Gastrocnemius medialis (tissue), 4 donors: ENCODE data around the gene AHI1. TPM values are rescaled to one million over a fixed set of nuclear protein-coding genes. Genes with fewer than 3 reads are reported as not detected.

Experiments
- ATAC-seq, 2 donors: fragments of 150-250 bp; one replicate each; pipeline ENCODE4 v1.9.1; 2016
- DNase-seq, 2 donors: peaks; one replicate each; pipeline ENCODE4 v3.0.0-alpha.2; 2019
- H3K27ac ChIP-seq, 4 donors: fragments of 200-600 bp; sonication (generic); 1 replicate in 1 of 4; 2 replicates in 3 of 4; pipeline ENCODE4 v1.5.1; 2016 to 2018; ENCODE audit warnings: mild to moderate bottlenecking in 2 of 4, moderate library complexity in 1 of 4
- H3K27me3 ChIP-seq, 3 donors: fragments of 200-600 bp; sonication (generic) in 2 of 3; 1 replicate in 1 of 3; 2 replicates in 2 of 3; pipeline versions ENCODE4 v1.5.1 to v1.6.0; 2016 to 2019; ENCODE audit warnings: mild to moderate bottlenecking in 1 of 3, moderate library complexity in 1 of 3
- H3K36me3 ChIP-seq, 2 donors: fragments of 200-600 bp; sonication (generic) in 1 of 2; one replicate each; pipeline ENCODE4 v1.5.1; 2017 to 2018
- H3K4me1 ChIP-seq, 2 donors: fragments of 200-600 bp; sonication (generic) in 1 of 2; one replicate each; pipeline ENCODE4 v1.5.1; 2016 to 2017; ENCODE audit warnings: mild to moderate bottlenecking in 2 of 2
- H3K4me3 ChIP-seq, 4 donors: fragments of 200-600 bp; sonication (generic) in 3 of 4; 1 replicate in 1 of 4; 2 replicates in 3 of 4; pipeline ENCODE4 v1.5.1; 2016 to 2019; ENCODE audit warnings: mild to moderate bottlenecking in 2 of 4
- H3K9me3 ChIP-seq, 3 donors: fragments of 200-600 bp; sonication (generic) in 2 of 3; 1 replicate in 1 of 3; 2 replicates in 2 of 3; pipeline ENCODE4 v1.5.1; 2016 to 2019
- CTCF ChIP-seq, 5 experiments: fragments of 450-650 bp in 3 of 5; fragments of 200-600 bp in 2 of 5; sonication (generic) in 2 of 5; IDR thresholded peaks in 4 of 5; conservative IDR thresholded peaks in 1 of 5; 1 replicate in 4 of 5; 2 replicates in 1 of 5; pipeline ENCODE4 v1.5.1; 2016 to 2019; ENCODE audit warnings: antibody characterized with exemption in 5 of 5, mild to moderate bottlenecking in 3 of 5, moderate library complexity in 3 of 5
- POLR2A ChIP-seq, 2 donors: fragments of 450-650 bp; IDR thresholded peaks; one replicate each; pipeline ENCODE4 v1.6.1; 2017; ENCODE audit warnings: antibody characterized with exemption in 2 of 2, mild to moderate bottlenecking in 2 of 2, moderate library complexity in 2 of 2
- in situ Hi-C, 4 donors: fragments of 200-750 bp; cut with MboI; loops; one replicate each; pipeline versions ENCODE4 v1.15.0 to v1.8.0; 2017; ENCODE audit warnings: low sequenced_read_pairs in 4 of 4
- intact Hi-C: fragments of 100-400 bp; cut with DNase I; formaldehyde crosslinking; loops from one replicate; pipeline ENCODE4 v1.15.1; 2023; ENCODE audit warnings: low total_unique reads
- total RNA-seq, 4 donors: library from RNA; depleted of rRNA; stranded (reverse); fragments of >200 nt; gene quantifications; one replicate each; pipeline versions ENCODE4 v1.1.0 to v1.2.3, GENCODE V29; 2016

Gene AHI1
- total RNA-seq, 4 donors from 2014 or later: 3.5 to 16.8 (median 8.2) TPM

- in situ Hi-C loops: no loop called here
- TF ChIP-seq POLR2A (IDR thresholded peaks at IDR 0.05) (no peak), CTCF (IDR thresholded peaks at IDR 0.05 in 4 of 5, conservative IDR thresholded peaks at IDR 0.05 in 1 of 5) (no peak)
- Histone ChIP-seq H3K9me3 (no peaks in the 10 kb centered on the region), H3K27me3 (no peaks in the 10 kb centered on the region), H3K4me1 (no peaks in the 10 kb centered on the region), H3K4me3 (no peak overlapping the region), H3K36me3 (peaks cover 0 to 17% of the 10 kb centered on the region in 2 donors), H3K27ac (no peak overlapping the region)
- ATAC-seq: no peak
- no peak for DNase-seq
- intact Hi-C loops: no loop called here
Measured at GRCh38 chr6:135475292-135475886, 22.2 kb downstream of the AHI1 start.

GRCh38 chr6:135474362-135474761 is 23.2 kb downstream of the AHI1 start:
- no peak for TF ChIP-seq CTCF (IDR thresholded peaks at IDR 0.05 in 4 of 5, conservative IDR thresholded peaks at IDR 0.05 in 1 of 5)
- TF ChIP-seq POLR2A (IDR thresholded peaks at IDR 0.05): no peak
- Histone ChIP-seq H3K27ac (no peak overlapping the region), H3K9me3 (no peaks in the 10 kb centered on the region), H3K36me3 (peaks cover 0 to 8% of the 10 kb centered on the region in 2 donors), H3K4me1 (no peaks in the 10 kb centered on the region), H3K4me3 (no peak overlapping the region), H3K27me3 (no peaks in the 10 kb centered on the region)
- DNase-seq: no peak
- ATAC-seq: no peak
- intact Hi-C loops: no loop called here
- in situ Hi-C loops: no loop called here

- TF ChIP-seq CTCF (IDR thresholded peaks at IDR 0.05 in 4 of 5, conservative IDR thresholded peaks at IDR 0.05 in 1 of 5): no peak
- no peak for TF ChIP-seq POLR2A (IDR thresholded peaks at IDR 0.05)
- Histone ChIP-seq H3K27me3 (no peaks in the 10 kb centered on the region), H3K27ac (no peak overlapping the region), H3K36me3 (peaks cover 0 to 12% of the 10 kb centered on the region in 2 donors), H3K4me1 (no peaks in the 10 kb centered on the region), H3K4me3 (no peak overlapping the region), H3K9me3 (no peaks in the 10 kb centered on the region)
- ATAC-seq (no peak), DNase-seq (no peak)
- in situ Hi-C loops (no loop called here), intact Hi-C loops (no loop called here)
Measured at GRCh38 chr6:135465903-135466302, 31.6 kb downstream of the AHI1 start.

- in situ Hi-C loops (no loop called here), intact Hi-C loops (no loop called here)
- Histone ChIP-seq H3K27ac (no peak overlapping the region), H3K36me3 (peaks cover 0 to 12% of the 10 kb centered on the region in 2 donors), H3K4me1 (no peaks in the 10 kb centered on the region), H3K27me3 (no peaks in the 10 kb centered on the region), H3K4me3 (no peak overlapping the region), H3K9me3 (no peaks in the 10 kb centered on the region)
- ATAC-seq: no peak
- no peak for DNase-seq
- TF ChIP-seq CTCF (IDR thresholded peaks at IDR 0.05 in 4 of 5, conservative IDR thresholded peaks at IDR 0.05 in 1 of 5) (no peak), POLR2A (IDR thresholded peaks at IDR 0.05) (no peak)
Measured at GRCh38 chr6:135465307-135465706, 32.2 kb downstream of the AHI1 start.

- Histone ChIP-seq H3K36me3 (peaks cover 0 to 12% of the 10 kb centered on the region in 2 donors), H3K27me3 (no peaks in the 10 kb centered on the region), H3K4me1 (no peaks in the 10 kb centered on the region), H3K9me3 (no peaks in the 10 kb centered on the region), H3K27ac (no peak overlapping the region), H3K4me3 (no peak overlapping the region)
- DNase-seq: no peak
- in situ Hi-C loops: no loop called here
- TF ChIP-seq POLR2A (IDR thresholded peaks at IDR 0.05) (no peak), CTCF (IDR thresholded peaks at IDR 0.05 in 4 of 5, conservative IDR thresholded peaks at IDR 0.05 in 1 of 5) (no peak)
- intact Hi-C loops: no loop called here
- no peak for ATAC-seq
Measured at GRCh38 chr6:135464634-135465033, 32.9 kb downstream of the AHI1 start.
